Stimulated activated CD8-positive, alpha-beta memory T cell treated with anti-CD3 and anti-CD28 coated beads, Interleukin-15, amount 100 ng/mL, for 24 hours (primary cell): ENCODE data around the gene LMO2.

ENCODE experiments used
- DNase-seq: peaks from one replicate; pipeline ENCODE4 v3.0.0-alpha.2; 2020; ENCODE audit warnings: low read depth

Gene LMO2

GRCh38 chr11:33819278-33820035 lies 72.4 kb downstream of the LMO2 start:
- DNase-seq, result no peak
